ENCODE data around the gene CT55.
"Not testable (repeated sequence)": the region's sequence is repeated elsewhere in the genome, so short reads cannot be mapped to it uniquely, and the experiment has no call there.

CT55 gene

DNA sequence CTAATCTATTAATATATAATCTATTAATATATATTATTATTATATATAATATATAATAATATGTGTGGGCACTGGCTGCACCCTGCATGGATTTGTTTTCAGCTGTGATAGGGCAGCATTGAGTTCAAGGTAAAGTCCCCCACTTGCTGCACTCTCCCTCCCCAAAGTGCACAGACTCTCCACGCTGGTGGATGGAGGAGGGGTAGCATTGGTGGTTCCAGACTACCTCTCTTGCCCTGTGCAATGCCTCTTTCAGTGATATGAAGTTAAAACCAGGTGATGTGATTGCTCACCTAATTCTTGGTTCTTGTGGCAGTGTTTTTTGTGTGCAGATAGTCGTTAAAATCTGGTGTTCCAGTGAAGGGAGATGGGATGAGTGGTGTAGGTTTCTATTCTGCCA lies 55.1 kb downstream of the CT55 start:
- not testable (repeated sequence) for H3K36me3 ChIP-seq (ENCODE audit: insufficient read depth, low read length); H3K9ac ChIP-seq (ENCODE audit: low read depth, low read length); H3K4me1 ChIP-seq (ENCODE audit: insufficient read depth, low read length); H3K9me3 ChIP-seq (ENCODE audit: control insufficient read depth, insufficient read depth, low read length)

DNA sequence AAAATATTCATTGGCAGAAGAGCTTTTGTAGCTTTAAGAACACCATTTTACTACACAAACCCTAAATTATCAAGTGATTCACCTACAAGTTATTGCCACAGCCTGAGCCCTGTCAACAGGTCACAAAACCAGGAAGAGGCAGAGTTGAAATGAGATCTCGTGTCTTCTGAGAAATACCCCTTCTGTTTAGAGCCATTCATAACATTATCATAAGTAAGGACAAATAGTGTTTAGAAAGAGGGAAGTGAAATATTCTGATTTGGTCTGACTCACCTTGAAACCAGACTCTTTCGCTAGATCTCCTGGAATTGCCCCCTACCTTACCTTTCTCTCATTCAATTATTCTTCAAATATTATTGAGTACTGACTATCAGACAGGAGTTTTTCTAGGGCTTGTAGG lies 56.8 kb downstream of the CT55 start:
- no peaks in the 10 kb centered on the region for H3K36me3 ChIP-seq (ENCODE audit: insufficient read depth, low read length)
- peaks cover 3% of the 10 kb centered on the region; the same call in 1 of the 2 replicates for H3K4me1 ChIP-seq (ENCODE audit: insufficient read depth, low read length)
- H3K9me3 ChIP-seq (ENCODE audit: control insufficient read depth, insufficient read depth, low read length), result no peaks in the 10 kb centered on the region
- H3K9ac ChIP-seq (ENCODE audit: low read depth, low read length), result no peak overlapping the region

DNA sequence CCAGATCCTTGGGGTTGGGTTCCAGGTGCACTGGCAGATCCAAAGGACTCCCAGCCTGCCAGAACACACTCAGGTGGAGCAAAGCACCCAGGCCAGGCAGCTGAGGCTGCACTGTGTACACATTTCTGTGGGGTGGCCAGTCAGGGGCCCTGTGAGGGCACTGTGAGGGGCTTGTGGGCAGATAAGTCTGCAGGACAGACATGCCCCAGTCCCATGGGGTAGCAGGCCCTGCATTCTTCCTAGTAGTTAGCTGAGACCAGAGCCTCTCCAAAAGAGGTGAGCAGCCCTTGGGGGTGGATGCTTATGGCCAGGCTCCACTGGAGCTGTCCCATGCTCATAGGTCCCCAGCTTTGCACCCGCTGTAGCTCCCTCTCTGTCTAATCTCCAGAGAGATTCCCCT lies 58.5 kb downstream of the CT55 start:
- H3K9ac ChIP-seq (ENCODE audit: low read depth, low read length), result no peak overlapping the region
- H3K36me3 ChIP-seq (ENCODE audit: insufficient read depth, low read length), result no peaks in the 10 kb centered on the region
- H3K4me1 ChIP-seq (ENCODE audit: insufficient read depth, low read length), result peaks cover 3% of the 10 kb centered on the region; the same call in 1 of the 2 replicates
- H3K9me3 ChIP-seq (ENCODE audit: control insufficient read depth, insufficient read depth, low read length), result no peaks in the 10 kb centered on the region

DNA sequence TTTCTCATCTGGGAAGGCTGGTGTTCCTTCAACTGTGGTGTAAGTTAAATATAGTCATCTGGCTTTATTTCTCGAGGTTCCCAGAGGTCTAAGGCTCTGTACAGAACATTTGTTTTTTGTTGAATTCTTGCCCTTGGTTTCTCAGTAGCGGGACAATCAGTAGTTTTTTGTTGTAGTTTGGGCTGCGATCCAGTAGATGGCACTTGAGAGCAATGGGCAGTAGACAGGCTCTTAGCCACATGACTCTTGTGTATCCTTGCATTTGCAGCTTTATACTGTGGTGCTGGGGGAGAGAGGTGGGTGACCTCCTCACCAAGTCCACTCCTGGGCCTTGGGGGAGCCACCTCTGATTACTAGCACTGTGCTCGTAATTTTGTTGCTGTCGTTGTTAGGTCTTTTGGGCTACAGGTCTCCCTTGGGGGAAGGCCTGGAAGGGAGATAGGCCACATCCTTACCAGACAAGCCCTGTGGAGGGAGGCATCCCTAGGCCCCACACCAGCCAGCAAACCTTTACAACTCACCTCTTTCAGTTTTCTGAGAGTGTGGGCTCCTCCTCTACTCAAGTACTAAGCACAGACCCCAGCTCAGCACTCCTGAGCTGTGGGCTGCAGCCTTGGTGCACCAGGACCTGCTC lies 59.0 kb downstream of the CT55 start:
- no peak overlapping the region for H3K9ac ChIP-seq (ENCODE audit: low read depth, low read length)
- H3K9me3 ChIP-seq (ENCODE audit: control insufficient read depth, insufficient read depth, low read length), result no peaks in the 10 kb centered on the region
- H3K36me3 ChIP-seq (ENCODE audit: insufficient read depth, low read length), result no peaks in the 10 kb centered on the region
- peaks cover 3% of the 10 kb centered on the region; the same call in 1 of the 2 replicates for H3K4me1 ChIP-seq (ENCODE audit: insufficient read depth, low read length)

DNA sequence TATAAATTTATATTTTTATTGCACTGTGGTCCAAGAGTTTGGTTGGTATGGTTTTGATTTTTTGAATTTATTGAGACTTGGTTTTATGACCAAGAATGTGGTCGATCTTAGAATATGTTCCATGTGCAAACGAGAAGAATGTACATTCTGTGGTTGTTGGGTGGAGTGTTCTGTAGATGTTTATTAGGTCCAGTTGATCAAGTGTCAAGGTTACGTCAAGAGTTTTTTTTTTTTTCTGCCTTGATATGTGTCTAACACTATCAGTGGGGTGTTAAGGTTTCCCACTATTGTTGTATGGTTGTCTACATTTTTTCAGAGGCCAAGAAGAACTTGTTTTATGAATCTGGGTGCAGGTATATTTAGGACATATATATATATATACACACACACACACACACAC lies 61.6 kb downstream of the CT55 start:
- Histone ChIP-seq H3K36me3 (ENCODE audit: insufficient read depth, low read length) (no peaks in the 10 kb centered on the region), H3K9ac (ENCODE audit: low read depth, low read length) (no peak overlapping the region), H3K9me3 (ENCODE audit: control insufficient read depth, insufficient read depth, low read length) (no peaks in the 10 kb centered on the region), H3K4me1 (ENCODE audit: insufficient read depth, low read length) (peaks cover 1% of the 10 kb centered on the region; the same call in 1 of the 2 replicates)
